ENCODE measurements around the gene PICALM.
A peak's percentile ranks its signal among the peaks of the same experiment; 100 is the strongest.

Gene PICALM

GRCh38 chr11:86034710-86035109 lies 34.2 kb downstream of the PICALM start:
- H3K36me3 Mint-ChIP-seq (ENCODE audit: low read depth) = peaks cover 39% of the 10 kb centered on the region
- H3K4me1 Mint-ChIP-seq = peaks cover 19% of the 10 kb centered on the region
- H3K27ac Mint-ChIP-seq = peak overlapping the region; percentile 41
- no peak for DNase-seq
- no peak overlapping the region for H3K4me3 Mint-ChIP-seq
- no peak for TF ChIP-seq CTCF (IDR thresholded peaks at IDR 0.05)
- H3K27me3 Mint-ChIP-seq (ENCODE audit: low read depth, poor library complexity) = peaks cover 3% of the 10 kb centered on the region
- H3K9me3 Mint-ChIP-seq = no peaks in the 10 kb centered on the region

GRCh38 chr11:86021377-86021776 lies 47.5 kb downstream of the PICALM start:
- Mint-ChIP-seq H3K9me3 (peaks cover 19% of the 10 kb centered on the region), H3K27ac (no peak overlapping the region), H3K4me3 (no peak overlapping the region), H3K36me3 (ENCODE audit: low read depth) (peaks cover 69% of the 10 kb centered on the region), H3K4me1 (no peaks in the 10 kb centered on the region), H3K27me3 (ENCODE audit: low read depth, poor library complexity) (no peaks in the 10 kb centered on the region)
- no peak for DNase-seq
- no peak for TF ChIP-seq CTCF (IDR thresholded peaks at IDR 0.05)

- H3K27ac Mint-ChIP-seq = no peak overlapping the region
- peaks cover 19% of the 10 kb centered on the region for H3K9me3 Mint-ChIP-seq
- no peak for DNase-seq
- TF ChIP-seq CTCF (IDR thresholded peaks at IDR 0.05) = no peak
- no peak overlapping the region for H3K4me3 Mint-ChIP-seq
- peaks cover 62% of the 10 kb centered on the region for H3K36me3 Mint-ChIP-seq (ENCODE audit: low read depth)
- no peaks in the 10 kb centered on the region for H3K4me1 Mint-ChIP-seq
- H3K27me3 Mint-ChIP-seq (ENCODE audit: low read depth, poor library complexity) = no peaks in the 10 kb centered on the region
Measured at GRCh38 chr11:86018249-86018648, 50.6 kb downstream of the PICALM start.

- no peak overlapping the region for H3K4me3 Mint-ChIP-seq
- H3K4me1 Mint-ChIP-seq = no peaks in the 10 kb centered on the region
- H3K36me3 Mint-ChIP-seq (ENCODE audit: low read depth) = peaks cover 48% of the 10 kb centered on the region
- H3K27me3 Mint-ChIP-seq (ENCODE audit: low read depth, poor library complexity) = no peaks in the 10 kb centered on the region
- no peak for DNase-seq
- peaks cover 14% of the 10 kb centered on the region for H3K9me3 Mint-ChIP-seq
- peak overlapping the region; percentile 1 for H3K27ac Mint-ChIP-seq
- TF ChIP-seq CTCF (IDR thresholded peaks at IDR 0.05) = no peak
Measured at GRCh38 chr11:86016451-86016850, 52.4 kb downstream of the PICALM start.

GRCh38 chr11:86015699-86016098 lies 53.2 kb downstream of the PICALM start:
- H3K27ac Mint-ChIP-seq = peak overlapping the region; percentile 1
- peaks cover 48% of the 10 kb centered on the region for H3K36me3 Mint-ChIP-seq (ENCODE audit: low read depth)
- no peak for TF ChIP-seq CTCF (IDR thresholded peaks at IDR 0.05)
- no peaks in the 10 kb centered on the region for H3K27me3 Mint-ChIP-seq (ENCODE audit: low read depth, poor library complexity)
- no peaks in the 10 kb centered on the region for H3K4me1 Mint-ChIP-seq
- no peak for DNase-seq
- H3K4me3 Mint-ChIP-seq = no peak overlapping the region
- peaks cover 8% of the 10 kb centered on the region for H3K9me3 Mint-ChIP-seq

GRCh38 chr11:86014221-86014620 lies 54.7 kb downstream of the PICALM start:
- H3K4me3 Mint-ChIP-seq = no peak overlapping the region
- H3K36me3 Mint-ChIP-seq (ENCODE audit: low read depth) = peaks cover 48% of the 10 kb centered on the region

More at GRCh38 chr11:86014221-86014620, 54.7 kb downstream of the PICALM start:
- no peaks in the 10 kb centered on the region for H3K4me1 Mint-ChIP-seq
- TF ChIP-seq CTCF (IDR thresholded peaks at IDR 0.05) = no peak
- no peak for DNase-seq
- H3K9me3 Mint-ChIP-seq = no peaks in the 10 kb centered on the region
- H3K27ac Mint-ChIP-seq = no peak overlapping the region
- no peaks in the 10 kb centered on the region for H3K27me3 Mint-ChIP-seq (ENCODE audit: low read depth, poor library complexity)

Measured in nephron progenitor cell (in vitro differentiated cells).